HG03103 (cell line): ENCODE measurements around the gene FAM180B.
"Not testable (repeated sequence)": the region's sequence is repeated elsewhere in the genome, so short reads cannot be mapped to it uniquely, and the experiment has no call there.

Experiments
- ATAC-seq: cut with Tn5 transposase; IDR thresholded peaks from one replicate; pipeline ENCODE4 v1.9.1; 2021; ENCODE audit warnings: low read depth; ENCODE audit not compliant: unreplicated experiment

Gene FAM180B

DNA sequence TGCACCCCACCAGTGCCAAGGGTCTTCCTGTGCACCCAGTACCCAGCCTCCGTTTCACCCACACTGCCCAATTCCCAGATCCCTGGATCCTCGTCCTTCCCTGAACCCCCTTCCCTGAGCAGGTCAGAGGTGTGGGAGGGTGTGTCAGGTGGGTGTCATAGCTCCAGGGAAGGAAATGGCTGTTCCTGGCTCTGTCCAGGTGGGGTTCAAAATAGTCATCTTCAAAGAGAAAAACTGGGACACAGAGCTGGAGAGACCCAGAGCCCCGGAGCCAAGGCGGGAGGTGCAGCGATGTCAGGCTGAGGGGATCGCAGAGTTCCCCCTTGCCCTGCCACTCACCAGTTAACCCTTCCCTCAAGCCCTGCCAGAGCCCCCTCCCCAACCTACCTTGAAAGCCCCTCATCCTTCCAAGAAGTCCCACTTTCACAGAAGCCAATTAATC, 7.0 kb downstream of the FAM180B start:
- ATAC-seq: no peak

DNA sequence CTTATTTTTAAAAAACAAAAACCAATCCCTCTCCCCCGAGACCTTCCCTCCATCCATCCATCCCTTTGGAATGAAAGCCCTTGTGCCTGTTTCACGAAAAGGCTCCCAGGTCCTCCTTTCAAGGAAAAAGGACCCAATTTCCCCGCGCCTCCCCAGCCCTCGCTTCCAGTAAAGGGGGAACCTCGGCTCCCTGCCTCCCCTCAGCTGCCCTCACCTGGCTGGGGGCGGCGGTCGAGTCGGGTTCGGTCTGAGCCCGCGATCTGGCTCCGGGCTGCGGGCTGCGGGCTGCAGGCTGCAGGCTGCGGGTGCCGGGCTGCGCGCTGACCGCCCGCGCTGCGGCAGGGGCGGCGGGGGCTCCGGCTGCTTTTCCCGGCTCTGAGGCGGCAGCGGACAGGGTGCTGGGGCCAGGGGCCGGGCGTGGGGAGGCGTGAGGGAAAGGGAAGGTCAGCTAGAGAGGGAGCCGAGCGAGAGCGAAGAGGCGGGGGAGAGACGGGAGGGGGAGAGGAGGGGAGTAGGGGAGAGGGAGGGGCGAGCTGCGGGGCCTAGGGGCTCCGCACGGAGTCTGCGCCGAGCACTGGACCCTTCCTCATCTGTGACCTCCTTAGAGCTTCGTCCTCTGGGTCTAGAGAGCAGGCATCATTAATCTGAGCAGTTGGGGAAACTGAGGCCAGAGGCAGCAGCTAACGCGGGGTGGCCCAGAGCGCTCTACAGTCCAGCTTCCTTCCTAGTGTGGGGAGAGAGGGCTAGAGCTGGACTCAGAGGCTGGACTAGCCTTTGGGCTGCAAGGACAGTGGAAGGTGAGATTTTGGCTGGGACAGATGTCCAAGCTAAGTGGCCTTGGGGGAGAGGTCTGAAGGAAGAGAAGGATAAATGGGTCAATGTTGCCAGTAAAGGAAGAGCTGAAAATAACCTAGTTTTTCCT, 7.7 kb downstream of the FAM180B start, which contains the start of gene C1QTNF4:
C1QTNF4 (minus strand) TSS at position 478 of the 922 bp plus-strand sequence. CDS start 3,601 bp downstream, outside the sequence.
- ATAC-seq: no peak

DNA sequence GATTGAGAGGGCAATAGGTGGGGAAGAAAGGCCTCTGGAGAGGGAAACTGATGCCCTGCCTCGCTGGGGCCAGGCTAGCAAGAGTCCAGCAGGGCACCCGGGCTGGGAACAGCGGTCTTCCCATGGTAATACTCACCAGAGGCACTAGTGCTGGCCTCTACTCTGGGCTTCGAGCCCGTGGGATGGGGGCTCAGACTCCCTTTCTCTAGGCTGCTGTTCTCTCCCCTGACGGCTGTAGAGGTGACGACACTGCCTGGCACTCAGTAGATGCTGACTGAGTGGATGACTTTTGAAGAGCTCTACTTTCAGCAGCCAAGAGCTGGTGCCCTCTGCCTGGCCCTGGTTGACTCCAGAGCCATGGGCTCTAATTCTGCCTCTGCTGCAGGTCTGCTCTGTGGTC, 8.6 kb downstream of the FAM180B start:
- ATAC-seq: no peak

DNA sequence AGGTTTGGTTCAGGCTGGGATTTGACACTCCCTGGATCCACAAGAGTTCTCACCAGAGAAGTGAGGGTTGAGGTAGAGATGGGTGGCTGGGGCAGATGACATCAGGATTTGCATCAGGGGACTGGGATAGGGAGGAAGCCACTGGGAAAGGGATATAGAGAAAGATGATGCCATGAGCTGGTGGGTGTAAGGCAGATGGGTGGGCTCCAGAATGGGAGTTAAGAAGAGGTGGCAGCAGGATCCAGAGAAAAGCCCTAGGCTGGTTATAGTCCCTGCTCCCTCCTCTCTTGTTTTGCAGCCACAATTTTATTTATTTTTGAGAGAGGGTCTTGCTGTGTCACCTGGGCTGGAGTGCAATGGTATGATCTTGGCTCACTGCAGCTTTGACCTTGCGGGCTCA, 9.5 kb downstream of the FAM180B start:
- no peak for ATAC-seq

DNA sequence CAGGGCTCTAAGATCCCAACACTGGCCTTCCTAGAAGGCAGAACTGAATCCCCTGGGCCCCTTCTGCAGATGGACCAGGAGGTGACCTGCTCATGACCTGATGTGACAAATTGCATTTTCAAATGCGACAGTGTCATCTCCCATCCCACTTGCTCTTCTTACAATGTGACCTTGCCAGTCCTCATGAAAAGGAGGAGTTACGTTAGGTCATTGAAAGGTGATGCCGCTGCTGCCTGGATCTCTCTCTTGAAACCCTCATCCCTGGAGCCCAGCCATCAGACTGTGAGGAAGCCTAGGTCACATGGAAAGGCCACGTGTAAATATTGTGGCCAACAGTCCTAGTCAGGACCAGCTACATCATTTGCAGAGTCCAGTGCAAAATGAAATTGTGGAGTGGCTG, 13.4 kb downstream of the FAM180B start:
- no peak for ATAC-seq

DNA sequence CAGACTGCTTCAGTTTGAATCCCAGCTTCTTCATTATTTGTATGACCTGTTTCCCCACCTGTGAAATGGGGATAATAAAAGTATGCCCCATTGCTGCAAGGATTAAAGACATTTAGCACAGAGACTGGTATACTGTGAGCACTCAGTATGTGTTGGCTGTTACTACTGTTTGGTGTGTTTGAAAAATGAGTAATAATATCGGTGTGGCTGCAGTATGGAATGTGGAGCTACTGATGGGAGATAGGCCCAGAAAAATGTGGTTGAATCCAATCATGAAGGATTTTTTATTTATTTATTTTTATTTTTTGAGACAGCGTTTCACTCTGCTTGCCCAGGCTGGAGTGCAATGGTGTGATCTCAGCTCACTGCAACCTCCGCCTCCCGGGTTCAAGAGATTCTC, 16.8 kb downstream of the FAM180B start:
- no peak for ATAC-seq

DNA sequence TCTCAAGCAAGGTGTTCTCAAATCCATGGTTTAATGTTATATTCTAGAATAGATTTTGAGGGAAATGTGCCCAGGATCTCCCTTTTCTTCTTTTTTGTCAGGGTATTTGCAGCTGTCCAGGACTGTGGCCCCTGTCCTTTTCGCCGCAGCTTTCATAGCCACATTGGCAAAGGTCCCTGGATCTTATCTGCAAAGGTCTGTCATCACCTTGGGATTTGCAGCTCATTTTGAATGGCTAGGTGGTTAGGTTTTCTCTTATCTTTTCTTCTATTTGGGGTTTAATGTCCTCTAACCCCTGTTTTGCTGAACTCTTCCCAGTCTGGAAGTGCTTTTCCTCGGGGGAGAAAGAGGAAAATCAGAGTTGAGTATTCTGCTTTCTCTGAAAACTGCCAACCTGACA, 19.4 kb downstream of the FAM180B start:
- ATAC-seq: no peak

DNA sequence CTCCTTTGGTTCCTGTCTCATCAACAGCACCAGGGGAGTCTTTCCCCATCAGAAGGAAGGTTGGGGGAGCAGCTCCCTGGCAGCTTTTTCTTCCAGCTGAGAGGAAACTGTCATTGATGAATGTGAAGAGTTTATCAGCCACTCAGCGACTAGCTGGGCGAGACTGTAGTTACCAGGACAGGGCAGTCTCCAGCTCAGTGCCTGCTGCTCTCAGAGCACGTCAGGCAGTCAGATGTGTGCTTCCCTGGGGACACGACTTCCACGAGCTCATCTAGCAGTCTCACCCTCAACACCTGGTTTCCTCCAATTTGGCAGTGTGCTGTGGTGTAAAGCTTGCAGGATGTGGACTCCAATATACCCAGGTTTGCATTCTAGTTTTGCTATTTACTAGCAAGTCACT, 20.3 kb downstream of the FAM180B start:
- no peak for ATAC-seq

DNA sequence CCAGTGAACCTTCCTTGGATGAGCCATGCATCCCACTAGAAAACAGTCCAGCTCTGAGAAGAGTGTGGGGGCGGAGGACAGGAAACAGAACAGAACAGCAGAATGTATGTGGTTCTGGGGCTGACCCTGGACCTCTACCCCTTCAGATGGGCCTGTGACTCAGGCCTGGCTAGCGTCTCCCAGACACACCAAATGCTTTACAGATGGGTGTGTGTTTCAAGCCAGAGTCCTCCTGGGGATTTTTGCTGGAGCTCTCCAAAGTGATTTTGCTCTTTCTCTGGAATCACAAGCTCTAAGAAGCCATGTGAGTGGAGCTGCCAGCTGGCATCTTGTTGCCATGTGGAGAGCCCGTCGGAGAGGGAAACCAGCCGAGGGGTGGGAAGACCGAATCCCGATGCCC, 20.9 kb downstream of the FAM180B start:
- ATAC-seq: no peak

DNA sequence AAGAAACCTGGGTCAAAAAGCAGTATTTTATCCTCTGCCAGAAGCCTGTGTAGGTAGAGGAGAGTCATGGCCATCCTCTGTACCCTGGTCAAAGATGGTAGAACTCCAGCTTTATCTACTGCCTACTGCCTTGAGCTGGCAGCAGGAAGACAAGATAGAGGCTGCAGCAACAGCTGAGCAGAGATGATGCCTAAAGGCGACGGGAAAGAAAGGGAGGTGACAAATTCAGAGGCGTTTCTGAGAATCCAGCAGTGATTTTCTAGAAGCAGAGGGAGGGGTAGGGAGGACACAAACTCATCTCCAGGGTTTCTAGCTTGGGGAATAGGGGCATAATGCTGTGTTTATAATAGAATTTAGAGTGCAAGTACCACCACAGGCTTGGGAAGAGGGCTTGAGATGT, 23.2 kb downstream of the FAM180B start:
- no peak for ATAC-seq

DNA sequence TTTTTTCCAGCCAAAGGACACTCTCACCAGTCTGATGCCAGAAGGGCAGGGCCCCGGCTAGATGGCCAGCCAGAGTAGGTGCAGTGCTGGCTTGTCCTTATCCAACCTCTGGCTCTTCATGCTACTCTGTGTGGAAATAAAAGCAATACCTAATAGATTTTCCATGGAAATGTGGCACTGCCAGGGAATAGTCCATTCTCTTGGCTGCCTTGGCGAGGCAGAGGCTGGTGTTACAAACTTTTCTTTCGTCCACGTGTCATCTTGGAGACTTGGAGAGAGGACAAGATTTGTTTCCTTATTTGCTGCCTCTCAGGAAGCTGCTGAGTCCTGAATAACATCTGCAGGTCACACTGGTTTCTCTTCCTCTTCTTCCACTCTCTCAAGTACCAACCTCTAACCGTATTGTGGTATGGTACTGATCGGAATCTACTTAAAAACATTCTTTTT, 24.9 kb downstream of the FAM180B start:
- peak; percentile 87 for ATAC-seq

DNA sequence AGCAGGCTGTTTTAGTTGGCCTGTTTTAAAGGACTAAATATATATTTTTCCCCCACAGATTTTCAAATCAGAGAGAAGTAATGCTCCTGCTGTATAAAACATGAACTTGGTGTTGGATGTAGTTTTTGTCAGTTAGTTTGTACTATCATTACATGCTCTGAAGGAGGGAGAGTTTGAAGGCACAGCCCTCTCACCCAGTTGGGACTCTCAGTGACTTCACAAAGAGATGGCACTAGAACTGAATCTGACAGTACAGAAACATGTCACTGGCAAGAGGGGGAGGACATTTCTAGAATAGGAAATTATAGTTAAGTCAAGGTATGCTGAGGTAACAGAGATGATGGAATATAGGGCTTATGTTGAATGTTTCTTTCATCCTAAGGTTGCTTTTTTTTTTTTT, 28.8 kb downstream of the FAM180B start:
- ATAC-seq: no peak

DNA sequence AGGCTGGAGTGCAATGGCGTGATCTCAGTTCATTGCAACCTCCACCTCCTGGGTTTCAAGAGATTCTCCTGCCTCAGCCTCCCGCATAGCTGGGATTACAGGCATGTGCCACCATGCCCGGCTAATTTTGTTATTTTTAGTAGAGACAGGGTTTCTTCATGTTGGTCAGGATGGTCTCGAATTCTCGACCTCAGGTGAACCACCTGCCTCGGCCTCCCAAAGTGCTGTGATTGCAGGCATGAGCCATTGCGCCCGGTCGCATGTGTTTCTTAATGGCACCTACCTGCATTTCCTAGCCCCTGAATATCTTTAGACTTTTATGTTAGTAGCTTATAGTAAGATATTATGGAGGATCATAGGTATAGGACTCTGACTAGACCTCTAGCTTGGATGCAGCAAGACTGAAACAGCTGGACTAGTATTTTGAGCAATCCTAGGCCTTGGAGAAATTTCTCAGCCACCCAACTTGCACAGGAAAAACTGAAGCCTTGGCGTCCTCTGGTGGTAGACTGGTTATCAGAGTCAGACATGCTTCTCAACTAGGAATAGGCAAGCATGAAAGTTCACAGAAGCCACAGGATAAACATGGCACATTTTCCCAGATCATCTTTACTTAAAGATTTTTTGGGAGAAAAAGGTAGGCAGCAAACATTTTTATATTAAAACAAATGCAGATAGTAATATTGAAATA, 30.4 kb downstream of the FAM180B start:
- ATAC-seq: no peak

DNA sequence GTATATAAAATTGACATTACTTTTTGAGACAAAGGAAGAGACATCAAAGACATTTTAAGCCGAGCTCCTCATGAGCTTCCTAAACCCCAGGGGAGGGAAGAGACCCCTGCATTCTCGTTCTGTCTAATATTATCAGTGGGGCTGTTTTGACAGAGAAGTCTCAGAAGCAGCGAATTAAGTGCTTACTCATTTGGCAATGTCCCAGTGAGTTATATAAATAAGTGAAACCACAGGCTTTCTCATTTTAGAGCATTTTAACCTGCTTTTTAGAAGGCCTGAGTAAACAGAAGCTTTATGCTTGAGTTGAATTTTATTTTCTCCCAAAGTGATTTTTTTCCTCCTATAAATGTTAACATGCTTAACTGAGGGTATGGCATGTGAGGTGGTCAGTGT, 30.9 kb downstream of the FAM180B start:
- no peak for ATAC-seq

DNA sequence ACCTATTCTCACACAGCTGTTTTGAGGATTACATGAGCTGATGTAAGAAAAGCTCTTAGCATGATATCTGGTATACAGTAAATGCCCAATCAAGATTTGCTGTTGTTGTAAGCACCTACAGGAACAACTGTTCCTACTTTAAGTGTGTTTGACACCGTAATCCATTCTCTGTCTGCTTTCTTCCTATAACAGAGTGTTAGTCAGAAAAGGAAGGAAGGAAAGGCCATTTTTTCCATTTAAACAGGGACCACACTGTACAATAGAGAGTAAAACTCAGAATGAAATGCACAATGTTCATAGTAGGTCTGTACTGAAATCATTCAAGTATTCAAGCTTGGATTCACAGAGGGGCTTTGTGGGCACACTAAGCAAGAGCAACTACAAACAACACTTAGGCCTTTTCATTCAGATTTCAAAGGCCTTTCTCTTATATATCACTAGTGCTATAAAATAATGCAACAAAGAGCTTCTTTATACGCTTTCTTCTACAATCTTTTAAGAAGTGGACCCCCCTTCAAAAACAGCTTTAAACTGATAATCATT, 34.4 kb downstream of the FAM180B start:
- ATAC-seq: no peak

DNA sequence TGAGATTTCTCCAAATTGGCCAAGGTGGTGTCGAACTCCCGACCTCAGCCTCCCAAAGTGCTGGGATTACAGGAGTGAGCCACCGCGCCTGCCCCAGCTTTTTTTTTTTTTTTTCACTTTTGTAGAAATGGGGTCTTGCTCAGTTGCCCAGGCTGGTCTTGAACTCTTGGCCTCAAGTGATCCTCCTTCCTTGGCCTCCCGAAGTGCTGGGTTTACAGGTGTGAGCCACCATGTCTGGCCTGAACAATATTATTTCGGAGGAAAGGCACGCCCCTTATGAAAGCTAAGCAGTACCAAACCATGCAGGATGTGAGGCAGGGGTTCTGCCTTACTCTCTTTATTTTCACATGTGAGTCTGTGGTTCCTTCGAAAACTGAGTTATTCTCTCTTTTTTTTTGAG, 39.8 kb downstream of the FAM180B start:
- ATAC-seq: no peak

DNA sequence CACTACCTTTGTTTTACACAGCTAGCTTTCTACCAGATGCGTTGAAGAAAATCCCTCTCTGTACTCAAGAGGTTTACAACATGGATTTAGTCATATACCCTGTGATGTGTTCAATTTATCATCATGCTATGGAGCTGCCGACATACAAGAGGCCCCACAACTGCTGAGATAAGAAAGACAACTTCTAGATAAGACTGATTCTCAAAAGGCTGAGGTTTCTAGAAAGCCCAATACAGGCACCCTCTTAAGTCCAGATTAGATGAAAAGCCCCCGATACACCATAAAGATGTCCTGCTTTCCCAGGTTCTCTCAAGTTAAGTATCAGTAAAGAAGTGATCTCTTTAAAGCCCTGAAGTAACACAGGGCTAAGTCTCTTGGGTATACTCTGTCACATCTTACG, 41.5 kb downstream of the FAM180B start:
- ATAC-seq: no peak

DNA sequence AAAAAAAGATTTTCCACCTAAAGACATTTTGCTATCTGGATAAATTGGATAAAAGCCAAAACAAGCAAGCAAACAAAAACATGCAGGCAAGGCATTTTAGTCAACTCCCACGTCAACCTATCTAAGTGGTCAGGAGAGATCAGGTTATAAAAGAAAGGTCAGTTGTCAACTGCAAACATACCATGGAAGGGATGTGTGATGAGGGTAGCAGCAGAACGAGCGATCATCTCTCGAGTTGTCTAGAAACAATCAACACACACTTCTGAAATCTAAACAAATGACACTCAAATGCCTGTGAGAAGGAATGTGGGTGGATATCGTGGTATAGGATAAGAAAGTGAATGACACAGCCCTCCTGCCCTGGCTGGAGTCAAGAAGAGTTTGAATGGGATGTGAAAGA, 45.0 kb downstream of the FAM180B start:
- ATAC-seq: no peak

DNA sequence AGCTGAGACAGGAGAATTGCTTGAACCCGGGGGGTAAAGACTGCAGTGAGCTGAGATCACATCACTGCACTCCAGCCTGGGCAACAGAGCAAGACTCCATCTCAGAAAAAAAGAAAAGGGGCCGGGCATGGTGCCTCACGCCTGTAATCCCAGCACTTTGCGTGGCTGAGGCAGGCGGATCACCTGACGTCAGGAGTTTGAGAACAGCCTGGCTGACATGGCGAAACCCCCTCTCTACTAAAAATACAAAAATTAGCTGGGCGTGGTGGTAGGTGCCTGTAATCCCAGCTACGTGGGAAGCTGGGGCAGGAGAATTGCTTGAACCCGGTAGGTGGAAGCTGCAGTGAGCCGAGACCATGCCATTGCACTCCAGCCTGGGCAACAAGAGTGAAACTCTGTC, 49.9 kb downstream of the FAM180B start:
- ATAC-seq: not testable (repeated sequence)
